NCI-H345 treated with DMSO at 0.1 percent for 48 hours (cell line): ENCODE measurements around the gene GEMIN5.
"Not testable (repeated sequence)": the region's sequence is repeated elsewhere in the genome, so short reads cannot be mapped to it uniquely, and the experiment has no call there.

Source experiments
- DNase-seq: peaks from one replicate; lab custom pipeline; 2025; ENCODE audit not compliant: unreplicated experiment; lab: John Stamatoyannopoulos, UW

GEMIN5 gene, protein sequence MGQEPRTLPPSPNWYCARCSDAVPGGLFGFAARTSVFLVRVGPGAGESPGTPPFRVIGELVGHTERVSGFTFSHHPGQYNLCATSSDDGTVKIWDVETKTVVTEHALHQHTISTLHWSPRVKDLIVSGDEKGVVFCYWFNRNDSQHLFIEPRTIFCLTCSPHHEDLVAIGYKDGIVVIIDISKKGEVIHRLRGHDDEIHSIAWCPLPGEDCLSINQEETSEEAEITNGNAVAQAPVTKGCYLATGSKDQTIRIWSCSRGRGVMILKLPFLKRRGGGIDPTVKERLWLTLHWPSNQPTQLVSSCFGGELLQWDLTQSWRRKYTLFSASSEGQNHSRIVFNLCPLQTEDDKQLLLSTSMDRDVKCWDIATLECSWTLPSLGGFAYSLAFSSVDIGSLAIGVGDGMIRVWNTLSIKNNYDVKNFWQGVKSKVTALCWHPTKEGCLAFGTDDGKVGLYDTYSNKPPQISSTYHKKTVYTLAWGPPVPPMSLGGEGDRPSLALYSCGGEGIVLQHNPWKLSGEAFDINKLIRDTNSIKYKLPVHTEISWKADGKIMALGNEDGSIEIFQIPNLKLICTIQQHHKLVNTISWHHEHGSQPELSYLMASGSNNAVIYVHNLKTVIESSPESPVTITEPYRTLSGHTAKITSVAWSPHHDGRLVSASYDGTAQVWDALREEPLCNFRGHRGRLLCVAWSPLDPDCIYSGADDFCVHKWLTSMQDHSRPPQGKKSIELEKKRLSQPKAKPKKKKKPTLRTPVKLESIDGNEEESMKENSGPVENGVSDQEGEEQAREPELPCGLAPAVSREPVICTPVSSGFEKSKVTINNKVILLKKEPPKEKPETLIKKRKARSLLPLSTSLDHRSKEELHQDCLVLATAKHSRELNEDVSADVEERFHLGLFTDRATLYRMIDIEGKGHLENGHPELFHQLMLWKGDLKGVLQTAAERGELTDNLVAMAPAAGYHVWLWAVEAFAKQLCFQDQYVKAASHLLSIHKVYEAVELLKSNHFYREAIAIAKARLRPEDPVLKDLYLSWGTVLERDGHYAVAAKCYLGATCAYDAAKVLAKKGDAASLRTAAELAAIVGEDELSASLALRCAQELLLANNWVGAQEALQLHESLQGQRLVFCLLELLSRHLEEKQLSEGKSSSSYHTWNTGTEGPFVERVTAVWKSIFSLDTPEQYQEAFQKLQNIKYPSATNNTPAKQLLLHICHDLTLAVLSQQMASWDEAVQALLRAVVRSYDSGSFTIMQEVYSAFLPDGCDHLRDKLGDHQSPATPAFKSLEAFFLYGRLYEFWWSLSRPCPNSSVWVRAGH (N-terminal part only)

DNA sequence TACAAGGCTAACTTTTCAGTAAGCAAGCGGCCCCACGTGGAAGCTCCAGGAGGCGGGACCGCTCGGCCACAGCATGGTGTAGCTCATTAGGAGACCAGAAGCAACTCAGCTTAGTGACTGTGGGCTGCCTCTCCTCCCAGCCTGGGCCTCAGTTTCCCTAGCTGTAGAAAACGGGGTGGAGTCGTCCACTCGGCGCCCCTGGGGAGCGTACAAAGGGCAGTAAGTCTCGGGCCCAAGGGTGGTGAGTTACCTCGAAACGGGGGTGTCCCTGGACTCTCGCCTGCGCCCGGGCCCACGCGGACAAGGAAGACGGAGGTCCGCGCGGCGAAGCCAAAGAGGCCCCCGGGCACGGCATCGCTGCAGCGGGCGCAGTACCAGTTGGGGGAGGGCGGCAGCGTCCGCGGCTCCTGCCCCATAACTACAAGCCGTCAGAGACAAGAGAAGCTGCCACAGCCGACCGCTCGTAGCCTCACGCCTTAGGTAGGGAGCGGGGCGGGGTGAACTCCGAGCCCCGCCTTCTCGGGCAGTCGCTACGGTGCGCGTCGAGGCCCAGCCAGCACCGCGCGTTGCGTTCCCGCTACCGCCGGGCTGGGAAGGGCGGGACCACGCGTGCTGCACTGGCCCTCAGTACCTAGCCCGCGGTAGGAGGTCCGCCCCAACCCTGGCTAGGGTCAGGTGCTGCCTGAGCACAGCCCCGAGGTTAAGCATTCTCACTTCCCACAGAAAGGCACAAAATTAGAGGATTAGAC, at the start of gene GEMIN5:
Gene GEMIN5 (minus strand): TSS at position 494 of the 749 bp plus-strand sequence. CDS start 78 bp downstream, at position 416.
- peak; percentile 55 for DNase-seq

DNA sequence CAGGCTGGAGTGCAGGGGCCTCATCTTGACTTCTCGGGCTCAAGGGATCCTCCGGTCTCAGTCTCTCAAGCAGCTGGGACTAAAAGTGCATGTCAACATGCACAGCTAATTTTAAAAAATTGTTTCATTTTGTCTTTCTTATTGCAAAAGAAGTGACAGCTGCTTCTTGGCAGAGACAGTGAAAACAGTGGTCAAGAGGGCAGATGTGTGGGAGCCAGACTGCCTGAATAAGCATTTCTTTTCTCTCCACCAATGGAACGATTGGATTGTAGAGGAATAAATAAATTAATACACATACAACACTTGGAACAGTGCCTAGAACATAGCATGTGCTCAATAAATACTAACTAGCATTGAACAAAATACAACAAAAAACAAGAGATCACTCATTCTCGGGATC, 48.1 kb upstream of the GEMIN5 start:
- DNase-seq: no peak

DNA sequence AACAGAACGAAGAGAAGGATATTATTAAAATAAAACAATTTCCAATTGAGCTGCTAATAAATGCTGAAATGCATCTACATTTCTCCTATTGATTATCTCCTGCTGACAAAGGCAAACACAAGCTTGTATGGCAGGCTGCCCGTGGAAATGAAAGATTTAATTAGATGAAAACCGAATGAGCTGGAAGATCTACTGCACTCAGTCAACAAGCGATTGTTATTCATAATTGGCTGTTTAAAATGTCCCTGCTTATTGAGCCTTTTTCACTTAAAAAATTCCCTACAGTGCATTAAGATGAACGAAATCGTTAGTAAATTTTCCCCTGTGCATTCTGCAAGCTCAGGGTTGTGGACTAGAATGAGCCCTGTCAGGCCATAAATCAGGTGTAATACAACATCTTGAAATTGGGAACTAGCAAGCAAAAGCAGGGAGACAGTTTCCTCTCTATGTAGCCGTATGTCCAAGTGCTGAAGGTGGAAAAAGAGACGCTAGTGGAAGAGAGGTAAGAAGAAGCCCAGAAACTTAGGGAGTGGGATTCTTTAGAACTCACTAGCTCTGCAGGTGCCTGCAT, 47.0 kb upstream of the GEMIN5 start:
- no peak for DNase-seq

DNA sequence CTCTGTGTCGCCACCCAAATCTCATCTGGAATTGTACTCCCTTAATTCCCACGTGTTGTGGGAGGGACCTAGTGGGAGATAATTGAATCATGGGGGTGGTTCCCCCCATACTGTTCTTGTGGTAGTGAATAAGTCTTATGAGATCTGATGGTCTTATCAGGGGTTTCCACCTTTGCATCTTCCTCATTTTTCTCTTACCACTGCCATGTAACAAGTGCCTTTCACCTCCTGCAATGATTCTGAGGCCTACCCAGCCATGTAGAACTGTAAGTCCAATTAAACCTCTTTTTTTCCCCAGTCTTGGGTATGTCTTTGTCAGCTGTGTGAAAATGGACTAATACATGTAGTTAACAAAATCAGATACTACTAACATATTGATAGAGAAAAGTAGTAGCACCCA, 40.3 kb upstream of the GEMIN5 start:
- not testable (repeated sequence) for DNase-seq

DNA sequence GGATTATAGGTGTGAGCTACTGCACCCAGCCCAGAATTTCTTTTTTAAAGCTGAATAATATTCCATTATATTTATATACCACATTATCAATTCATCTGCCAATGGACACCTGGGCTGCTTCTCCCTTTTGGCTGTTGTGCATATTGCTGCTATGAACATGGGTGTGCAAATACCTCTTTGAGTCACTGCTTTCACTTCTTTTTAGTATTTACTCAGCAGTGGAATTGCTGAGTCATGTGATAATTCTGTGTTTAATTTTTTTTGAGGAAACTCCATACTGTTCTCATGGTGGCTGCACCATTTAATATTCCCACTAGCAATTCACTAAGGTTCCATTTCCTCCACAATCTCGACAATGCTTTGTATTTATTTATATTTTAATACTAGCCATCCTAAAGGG, 39.4 kb upstream of the GEMIN5 start:
- DNase-seq: no peak

DNA sequence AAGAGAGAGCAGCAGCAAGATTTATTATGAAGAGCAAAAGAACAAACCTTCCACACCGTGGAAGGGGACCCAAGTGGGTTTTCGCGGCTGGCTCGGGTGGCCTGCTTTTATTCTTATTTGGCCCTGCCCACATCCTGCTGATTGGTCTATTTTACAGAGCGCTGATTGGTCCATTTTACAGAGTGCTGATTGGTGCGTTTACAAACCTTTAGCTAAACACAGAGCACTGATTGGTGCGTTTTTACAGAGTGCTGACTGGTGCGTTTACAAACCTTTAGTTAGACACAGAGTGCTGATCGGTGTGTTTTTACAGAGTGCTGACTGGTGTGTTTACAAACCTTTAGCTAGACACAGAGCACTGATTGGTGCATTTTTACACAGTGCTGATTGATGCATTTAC, 38.1 kb upstream of the GEMIN5 start:
- DNase-seq: not testable (repeated sequence)

DNA sequence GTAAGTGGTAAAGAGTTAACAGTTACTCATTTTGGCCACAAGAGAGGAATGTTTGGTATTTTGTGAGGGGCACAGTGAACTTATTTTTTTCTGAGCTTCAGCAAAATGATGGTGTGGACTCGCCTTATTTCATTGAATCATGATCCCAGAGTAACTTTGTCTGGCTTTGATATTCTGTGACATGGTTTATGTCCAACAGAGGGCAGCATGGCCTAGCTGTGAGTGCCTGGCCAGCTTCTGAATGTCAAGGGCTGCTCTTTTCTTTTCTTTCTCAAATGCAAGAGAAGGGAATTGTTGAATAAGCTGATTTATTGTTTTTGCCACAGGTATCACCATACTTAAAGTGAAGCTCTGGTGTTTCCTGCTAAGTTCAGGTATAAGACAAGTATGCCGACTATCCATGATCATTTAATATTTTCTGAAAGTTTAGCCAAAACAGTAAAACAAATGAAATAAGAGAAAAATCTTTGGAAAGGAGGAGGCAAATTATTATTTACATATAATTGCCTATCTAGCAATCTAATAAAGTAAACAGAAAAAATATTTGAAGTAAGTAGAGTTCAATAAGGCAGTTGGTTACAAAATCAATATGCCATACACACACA, 34.6 kb upstream of the GEMIN5 start:
- DNase-seq: no peak

DNA sequence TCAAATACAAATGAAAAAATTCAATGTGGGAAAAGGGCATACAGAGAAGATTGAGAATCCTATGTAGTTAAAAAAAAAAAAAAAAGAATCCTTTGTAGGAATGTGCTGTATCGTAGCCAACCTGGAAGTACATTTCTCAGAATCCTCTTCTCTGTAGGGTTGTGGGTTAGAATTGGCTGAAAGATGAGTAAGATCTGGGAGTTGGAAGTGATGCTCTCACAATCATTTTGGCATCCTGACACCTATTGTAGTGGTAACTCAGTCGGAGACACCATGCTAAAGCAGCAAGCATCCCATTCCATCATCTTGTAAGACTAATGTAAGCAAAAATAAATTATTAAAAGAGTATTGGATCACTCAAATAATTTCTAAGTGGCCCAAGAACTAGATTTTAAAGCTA, 33.5 kb upstream of the GEMIN5 start:
- no peak for DNase-seq

DNA sequence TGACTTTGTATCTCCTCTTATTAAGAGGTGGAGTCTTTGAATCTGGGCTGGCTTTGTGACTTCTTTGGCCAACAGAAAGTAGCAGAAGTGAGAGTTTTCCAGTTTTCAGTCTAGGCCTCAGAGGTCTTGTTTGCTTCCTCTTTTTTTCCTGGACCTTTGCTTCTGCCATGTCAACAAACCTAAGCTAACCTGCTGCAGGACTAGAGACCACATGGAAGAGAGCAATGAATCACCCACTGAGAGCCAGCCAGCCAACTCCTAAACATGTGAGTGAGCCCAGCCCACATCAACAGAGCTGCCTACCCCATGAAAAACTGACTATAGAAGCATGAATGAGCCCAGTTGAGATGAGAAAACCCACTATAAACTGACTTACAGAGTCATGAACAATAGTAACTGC, 32.7 kb upstream of the GEMIN5 start:
- DNase-seq: no peak

DNA sequence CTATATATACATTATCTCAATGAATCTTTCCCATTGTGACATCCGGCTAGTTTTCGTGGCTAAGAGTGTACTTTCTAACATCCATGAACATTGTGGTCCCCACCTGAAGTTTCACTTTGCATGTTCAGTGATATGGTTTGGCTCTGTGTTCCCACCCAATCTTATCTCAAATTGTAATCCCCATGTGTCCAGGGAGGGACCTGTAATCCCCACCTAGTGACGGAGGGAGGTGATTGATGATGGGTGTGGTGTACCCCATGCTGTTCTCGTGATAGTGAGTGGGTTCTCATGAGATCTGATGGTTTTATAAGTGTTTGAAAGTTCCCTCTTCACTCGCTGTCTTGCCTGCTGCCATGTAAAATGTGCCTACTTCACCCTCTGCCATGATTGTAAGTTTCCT, 30.9 kb upstream of the GEMIN5 start:
- no peak for DNase-seq

DNA sequence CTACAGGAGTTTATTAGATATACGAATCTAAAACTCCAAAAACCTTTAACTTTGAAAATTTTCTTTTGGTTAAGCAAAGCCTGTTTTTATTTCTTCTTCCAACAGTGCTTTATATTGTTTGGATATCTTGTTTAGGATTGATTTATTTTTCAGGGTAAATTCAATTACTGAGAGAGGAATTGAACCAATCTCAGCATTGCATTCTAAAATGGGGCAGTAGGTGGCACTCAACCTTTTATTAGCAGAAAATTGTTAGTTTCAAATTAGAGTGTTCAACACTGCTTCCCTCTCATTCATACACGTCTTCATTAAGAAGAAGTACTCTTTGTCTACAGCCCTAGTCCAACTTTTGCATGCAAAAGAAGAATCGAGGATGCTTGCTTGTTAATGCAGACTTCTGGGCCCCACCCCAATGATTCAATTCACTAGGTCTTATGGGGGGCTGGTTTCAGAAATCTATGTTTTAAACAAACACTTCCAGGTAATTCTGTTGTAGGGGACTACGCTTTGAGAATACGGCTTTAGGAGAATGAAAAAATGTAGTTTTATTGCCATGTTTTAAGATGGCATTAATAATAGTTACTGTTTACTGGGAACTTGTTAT, 29.5 kb upstream of the GEMIN5 start:
- no peak for DNase-seq

DNA sequence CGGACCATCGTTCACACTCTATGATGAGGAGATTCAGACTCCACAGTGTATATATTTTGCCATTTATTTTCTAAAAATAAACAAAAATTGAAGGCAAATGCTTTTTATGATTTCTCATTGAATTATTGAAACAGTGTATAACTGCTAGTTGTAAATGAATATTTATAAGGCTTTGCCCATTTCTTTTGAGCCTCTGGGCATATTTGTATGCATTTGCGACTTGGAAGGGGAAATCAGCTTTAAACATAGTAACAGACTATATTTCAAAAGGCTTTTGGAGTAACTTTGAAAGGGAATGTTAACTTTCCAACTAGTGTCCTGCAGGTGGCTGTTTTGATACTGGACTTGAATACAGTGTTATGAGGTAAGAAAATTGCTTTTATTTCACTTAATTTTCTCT, 28.9 kb upstream of the GEMIN5 start:
- no peak for DNase-seq

DNA sequence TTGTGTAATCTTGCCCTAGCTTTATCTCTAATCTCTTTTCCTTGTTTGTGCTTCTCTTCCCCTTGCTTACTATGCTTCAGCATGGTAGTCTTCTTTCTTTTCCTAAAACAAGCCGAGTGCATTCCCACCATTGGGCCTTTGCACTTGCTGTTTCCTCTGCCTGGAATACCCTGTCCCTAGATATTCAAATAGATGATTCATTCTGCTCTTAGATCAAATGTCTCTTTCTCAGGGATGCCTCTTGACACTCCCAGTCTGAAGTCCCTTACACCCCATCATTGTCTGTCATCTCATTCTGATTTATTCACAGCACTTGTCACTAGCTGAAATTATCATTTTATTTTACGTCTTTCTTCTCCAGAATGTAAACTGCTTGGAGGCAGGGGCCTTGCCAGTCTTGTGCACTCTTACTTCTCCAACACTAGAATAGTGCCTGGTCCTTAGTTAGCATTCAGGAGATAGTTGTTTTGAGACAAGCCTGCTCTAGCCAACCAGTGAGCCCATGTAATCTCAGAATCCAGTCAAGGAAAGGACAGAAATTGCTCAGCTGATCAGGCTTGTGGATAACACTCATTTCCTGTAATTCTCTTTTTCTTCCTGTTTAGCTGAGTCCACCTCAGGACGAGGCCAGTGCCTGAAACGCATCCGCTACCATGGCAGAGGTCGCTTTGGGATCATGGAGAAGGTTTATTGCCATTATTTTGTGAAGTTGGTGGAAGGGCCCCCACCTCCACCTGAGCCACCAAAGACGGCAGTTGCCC, 28.2 kb upstream of the GEMIN5 start:
- DNase-seq: no peak

DNA sequence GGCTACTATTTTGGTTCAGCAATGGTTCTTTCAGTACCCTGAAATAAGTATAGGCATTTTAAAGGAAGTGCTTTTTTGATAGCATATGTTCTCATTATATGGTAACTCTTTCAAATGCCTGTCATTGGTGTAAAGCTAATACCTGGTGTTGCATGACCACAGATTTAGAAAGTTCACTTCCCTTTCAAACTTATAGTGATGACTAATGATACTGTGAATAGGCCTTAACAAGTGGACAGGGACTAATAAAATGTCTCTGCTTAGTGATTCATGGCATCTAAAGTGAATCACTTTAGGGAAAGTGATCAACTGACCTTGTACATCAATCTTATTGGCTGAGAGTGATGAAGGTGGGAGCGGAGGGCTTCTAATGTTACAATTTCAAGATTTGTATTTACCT, 24.5 kb upstream of the GEMIN5 start:
- DNase-seq: no peak

DNA sequence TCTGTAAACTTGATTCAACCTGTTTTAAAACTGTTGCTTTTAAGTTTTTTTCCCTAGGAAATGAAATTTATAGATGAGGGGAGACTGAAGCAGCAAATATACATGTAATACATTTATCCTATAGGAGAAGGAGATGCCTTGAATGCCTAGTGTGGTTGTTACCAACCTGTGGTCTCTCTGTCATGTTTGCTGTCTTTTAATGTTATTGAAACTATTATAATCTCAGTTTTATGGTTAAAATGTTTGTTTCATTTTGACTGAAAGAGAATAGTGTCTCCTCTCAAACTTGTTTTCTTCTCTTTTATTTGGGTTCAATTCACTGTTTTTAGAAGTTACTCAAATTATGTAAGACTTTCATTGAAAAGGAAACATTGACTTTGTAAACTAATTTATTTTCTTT, 18.7 kb upstream of the GEMIN5 start:
- DNase-seq: no peak

DNA sequence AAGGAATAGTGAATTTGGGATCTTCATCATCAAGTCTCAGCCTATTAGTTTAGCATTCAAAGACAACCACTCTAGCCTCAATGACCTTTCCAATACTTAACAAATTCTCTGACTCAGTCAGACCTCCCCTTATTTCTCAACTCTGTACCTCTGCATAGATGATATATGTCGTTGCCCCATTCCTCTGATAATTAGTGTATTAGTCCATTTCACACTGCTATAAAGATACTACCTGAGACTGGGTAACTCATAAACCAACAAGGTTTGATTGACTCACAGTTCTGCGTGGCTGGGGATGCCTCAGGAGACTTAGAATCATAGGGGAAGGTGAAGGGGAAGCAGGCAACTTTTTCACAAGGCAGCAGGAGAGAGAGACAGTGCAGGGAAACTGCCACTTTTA, 11.8 kb upstream of the GEMIN5 start:
- no peak for DNase-seq

DNA sequence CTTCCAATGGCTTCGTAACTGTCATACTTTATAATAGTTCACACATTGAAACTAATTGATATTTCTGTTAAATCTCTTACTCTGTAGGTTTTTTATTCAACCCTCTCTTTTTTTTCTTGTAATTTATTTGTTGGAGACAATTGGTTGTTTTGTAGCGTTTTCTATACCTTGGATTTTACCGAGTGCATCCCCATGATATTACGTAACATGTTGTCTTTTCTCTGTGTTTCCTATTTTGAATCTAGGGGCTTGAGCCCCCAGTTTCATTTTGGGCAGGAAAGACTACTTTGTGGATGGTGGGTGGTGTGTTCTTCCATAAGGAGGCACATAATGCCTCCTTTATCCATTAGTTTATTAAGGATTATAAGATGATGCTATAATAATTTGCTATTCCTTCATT, 10.3 kb upstream of the GEMIN5 start:
- DNase-seq: no peak

DNA sequence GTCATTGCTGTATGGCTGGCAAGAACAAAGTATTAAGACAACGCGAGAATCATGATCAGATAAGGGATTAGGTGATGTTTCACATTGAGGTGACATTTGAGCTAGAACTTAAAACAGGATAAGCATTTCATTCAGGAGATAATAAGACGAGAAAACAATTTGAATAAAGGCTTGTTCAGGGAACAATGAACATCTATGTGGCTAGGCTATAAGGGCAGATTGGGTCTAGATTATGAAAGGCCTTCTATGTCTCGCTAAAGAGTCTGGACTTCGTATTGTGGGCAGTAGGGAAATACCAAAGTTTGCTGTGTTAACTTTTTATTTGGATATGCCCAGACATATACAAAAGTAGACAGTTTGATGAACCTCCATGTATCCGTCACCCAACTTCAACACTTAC, 9.8 kb upstream of the GEMIN5 start:
- DNase-seq: no peak
